ENCODE results near the gene DAPK3. TPM values are rescaled to one million over a fixed set of nuclear protein-coding genes. Genes with fewer than 3 reads are reported as not detected.

DAPK3 gene
- 10 to 100 TPM; 33.8 to 45.9 TPM for total RNA-seq

GRCh38 chr19:3970808-3971598 is at the start of gene DAPK3:
Gene DAPK3 (minus strand): TSS chr19:3971099. CDS start chr19:3969735, 1,364 bp downstream.
- Mint-ChIP-seq H3K4me3 (peak within 1 kb of the TSS; percentile 78 to 98), H3K27me3 (ENCODE audit: low read depth) (no peaks in the 10 kb centered on the region), H3K4me1 (ENCODE audit: low read depth) (peaks cover 25% of the 10 kb centered on the region), H3K9me3 (no peaks in the 10 kb centered on the region), H3K27ac (peak within 1 kb of the TSS; percentile 56), H3K36me3 (ENCODE audit: insufficient read depth in 2 of 2) (peaks cover 2 to 6% of the 10 kb centered on the region in 2 donors)
- DNase-seq: peak; percentile 98
- ATAC-seq (replicated peaks in 1 of 2): peak; percentile 82 to 92

GRCh38 chr19:4019578-4019977 is 48.7 kb upstream of the DAPK3 start:
- ATAC-seq (replicated peaks in 1 of 2): no peak
- Mint-ChIP-seq H3K9me3 (peaks cover 3% of the 10 kb centered on the region in 2 donors), H3K4me1 (ENCODE audit: low read depth) (no peaks in the 10 kb centered on the region), H3K27ac (no peak overlapping the region), H3K27me3 (ENCODE audit: low read depth) (no peaks in the 10 kb centered on the region), H3K4me3 (no peak overlapping the region), H3K36me3 (ENCODE audit: insufficient read depth in 2 of 2) (peaks cover 4% of the 10 kb centered on the region in 2 donors)
- DNase-seq: no peak

- ATAC-seq (replicated peaks in 1 of 2) (no peak), DNase-seq (no peak)
- H3K4me3 Mint-ChIP-seq: no peak overlapping the region
- no peaks in the 10 kb centered on the region for H3K4me1 Mint-ChIP-seq (ENCODE audit: low read depth)
- no peaks in the 10 kb centered on the region for H3K27me3 Mint-ChIP-seq (ENCODE audit: low read depth)
- no peak overlapping the region for H3K27ac Mint-ChIP-seq
- H3K9me3 Mint-ChIP-seq: peaks cover 3% of the 10 kb centered on the region in 2 donors
- H3K36me3 Mint-ChIP-seq (ENCODE audit: insufficient read depth in 2 of 2): peaks cover 4% of the 10 kb centered on the region in 2 donors
Observed at GRCh38 chr19:4018775-4019504, 48.0 kb upstream of the DAPK3 start.

- no peaks in the 10 kb centered on the region for H3K27me3 Mint-ChIP-seq (ENCODE audit: low read depth)
- no peak overlapping the region for H3K27ac Mint-ChIP-seq
- H3K4me3 Mint-ChIP-seq: no peak overlapping the region
- DNase-seq (no peak), ATAC-seq (replicated peaks in 1 of 2) (no peak)
- H3K4me1 Mint-ChIP-seq (ENCODE audit: low read depth): peaks cover under 1% of the 10 kb centered on the region
- H3K36me3 Mint-ChIP-seq (ENCODE audit: insufficient read depth in 2 of 2): peaks cover 4% of the 10 kb centered on the region in 2 donors
- H3K9me3 Mint-ChIP-seq: peaks cover 3% of the 10 kb centered on the region in 2 donors
Observed at GRCh38 chr19:4018140-4018613, 47.3 kb upstream of the DAPK3 start.

- no peaks in the 10 kb centered on the region for H3K27me3 Mint-ChIP-seq (ENCODE audit: low read depth)
- peaks cover 2 to 3% of the 10 kb centered on the region in 2 donors for H3K36me3 Mint-ChIP-seq (ENCODE audit: insufficient read depth in 2 of 2)
- ATAC-seq (replicated peaks in 1 of 2): no peak
- no peak overlapping the region for H3K27ac Mint-ChIP-seq
- H3K4me3 Mint-ChIP-seq: no peak overlapping the region
- peaks cover 2% of the 10 kb centered on the region in 2 donors for H3K9me3 Mint-ChIP-seq
- H3K4me1 Mint-ChIP-seq (ENCODE audit: low read depth): peaks cover 11% of the 10 kb centered on the region
- DNase-seq: no peak
Observed at GRCh38 chr19:4016903-4017638, 46.2 kb upstream of the DAPK3 start.

- Mint-ChIP-seq H3K9me3 (no peaks in the 10 kb centered on the region), H3K4me3 (no peak overlapping the region), H3K4me1 (ENCODE audit: low read depth) (peaks cover 11% of the 10 kb centered on the region), H3K36me3 (ENCODE audit: insufficient read depth in 2 of 2) (no peaks in the 10 kb centered on the region), H3K27me3 (ENCODE audit: low read depth) (no peaks in the 10 kb centered on the region), H3K27ac (no peak overlapping the region)
- DNase-seq (no peak), ATAC-seq (replicated peaks in 1 of 2) (no peak)
Observed at GRCh38 chr19:4016486-4016885, 45.6 kb upstream of the DAPK3 start.

GRCh38 chr19:4015705-4016402 is 45.0 kb upstream of the DAPK3 start:
- no peaks in the 10 kb centered on the region for H3K27me3 Mint-ChIP-seq (ENCODE audit: low read depth)
- H3K36me3 Mint-ChIP-seq (ENCODE audit: insufficient read depth in 2 of 2): no peaks in the 10 kb centered on the region
- H3K4me1 Mint-ChIP-seq (ENCODE audit: low read depth): peaks cover 11% of the 10 kb centered on the region
- no peak for ATAC-seq (replicated peaks in 1 of 2)
- DNase-seq: no peak
- H3K9me3 Mint-ChIP-seq: no peaks in the 10 kb centered on the region
- H3K4me3 Mint-ChIP-seq: no peak overlapping the region
- no peak overlapping the region for H3K27ac Mint-ChIP-seq

- H3K36me3 Mint-ChIP-seq (ENCODE audit: insufficient read depth in 2 of 2): no peaks in the 10 kb centered on the region
- no peaks in the 10 kb centered on the region for H3K27me3 Mint-ChIP-seq (ENCODE audit: low read depth)
- peaks cover 13% of the 10 kb centered on the region for H3K4me1 Mint-ChIP-seq (ENCODE audit: low read depth)
- H3K27ac Mint-ChIP-seq: no peak overlapping the region
- no peaks in the 10 kb centered on the region for H3K9me3 Mint-ChIP-seq
- ATAC-seq (replicated peaks in 1 of 2): peak; percentile 28 to 36
- DNase-seq: peak; percentile 41 to 45
- no peak overlapping the region for H3K4me3 Mint-ChIP-seq
Observed at GRCh38 chr19:4014541-4015491, 43.9 kb upstream of the DAPK3 start.

GRCh38 chr19:4013886-4014540 is 43.1 kb upstream of the DAPK3 start:
- Mint-ChIP-seq H3K27me3 (ENCODE audit: low read depth) (no peaks in the 10 kb centered on the region), H3K27ac (no peak overlapping the region), H3K4me3 (no peak overlapping the region), H3K36me3 (ENCODE audit: insufficient read depth in 2 of 2) (no peaks in the 10 kb centered on the region), H3K4me1 (ENCODE audit: low read depth) (peaks cover 21% of the 10 kb centered on the region), H3K9me3 (no peaks in the 10 kb centered on the region)
- ATAC-seq (replicated peaks in 1 of 2): no peak
- DNase-seq: no peak

GRCh38 chr19:4012975-4013634 is 42.2 kb upstream of the DAPK3 start:
- Mint-ChIP-seq H3K4me1 (ENCODE audit: low read depth) (peaks cover 29% of the 10 kb centered on the region), H3K27me3 (ENCODE audit: low read depth) (no peaks in the 10 kb centered on the region), H3K27ac (no peak overlapping the region), H3K9me3 (no peaks in the 10 kb centered on the region), H3K36me3 (ENCODE audit: insufficient read depth in 2 of 2) (no peaks in the 10 kb centered on the region), H3K4me3 (no peak overlapping the region)
- no peak for DNase-seq
- no peak for ATAC-seq (replicated peaks in 1 of 2)

All from activated T-cell treated with anti-CD3 and anti-CD28 coated beads, Interleukin-2, amount 50 U/mL, for 72 hours (primary cell).